Activated CD8-positive, alpha-beta memory T cell treated with anti-CD3 and anti-CD28 coated beads, Interleukin-2, amount 50 U/mL, for 48 hours (primary cell): ENCODE data around the gene TBKBP1.
"Not testable (repeated sequence)": the region's sequence is repeated elsewhere in the genome, so short reads cannot be mapped to it uniquely, and the experiment has no call there.

ENCODE experiments used
- DNase-seq: peaks from one replicate; pipeline ENCODE4 v3.0.0-alpha.2; 2020

Gene TBKBP1

DNA sequence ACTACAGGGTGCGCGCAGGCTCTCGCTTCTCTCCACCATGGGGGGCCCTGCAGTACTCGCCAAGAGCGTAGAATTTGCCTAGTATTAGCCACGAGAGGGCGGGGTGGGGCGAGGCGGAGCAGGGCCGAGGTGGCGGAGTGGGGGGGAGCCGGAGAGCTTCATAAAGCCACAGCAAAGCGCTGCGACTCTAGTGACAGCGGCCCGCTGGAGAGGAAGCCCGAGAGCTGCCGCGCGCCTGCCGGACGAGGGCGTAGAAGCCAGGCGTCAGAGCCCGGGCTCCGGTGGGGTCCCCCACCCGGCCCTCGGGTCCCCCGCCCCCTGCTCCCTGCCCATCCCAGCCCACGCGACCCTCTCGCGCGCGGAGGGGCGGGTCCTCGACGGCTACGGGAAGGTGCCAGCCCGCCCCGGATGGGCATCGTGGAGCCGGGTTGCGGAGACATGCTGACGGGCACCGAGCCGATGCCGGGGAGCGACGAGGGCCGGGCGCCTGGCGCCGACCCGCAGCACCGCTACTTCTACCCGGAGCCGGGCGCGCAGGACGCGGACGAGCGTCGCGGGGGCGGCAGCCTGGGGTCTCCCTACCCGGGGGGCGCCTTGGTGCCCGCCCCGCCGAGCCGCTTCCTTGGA is 39.2 kb downstream of the TBKBP1 start, which contains the start of gene TBX21:
TBX21 (plus strand) TSS at position 190 of the 627 bp plus-strand sequence; CDS start at position 409, 219 bp downstream.
- peak; percentile 94 for DNase-seq

DNA sequence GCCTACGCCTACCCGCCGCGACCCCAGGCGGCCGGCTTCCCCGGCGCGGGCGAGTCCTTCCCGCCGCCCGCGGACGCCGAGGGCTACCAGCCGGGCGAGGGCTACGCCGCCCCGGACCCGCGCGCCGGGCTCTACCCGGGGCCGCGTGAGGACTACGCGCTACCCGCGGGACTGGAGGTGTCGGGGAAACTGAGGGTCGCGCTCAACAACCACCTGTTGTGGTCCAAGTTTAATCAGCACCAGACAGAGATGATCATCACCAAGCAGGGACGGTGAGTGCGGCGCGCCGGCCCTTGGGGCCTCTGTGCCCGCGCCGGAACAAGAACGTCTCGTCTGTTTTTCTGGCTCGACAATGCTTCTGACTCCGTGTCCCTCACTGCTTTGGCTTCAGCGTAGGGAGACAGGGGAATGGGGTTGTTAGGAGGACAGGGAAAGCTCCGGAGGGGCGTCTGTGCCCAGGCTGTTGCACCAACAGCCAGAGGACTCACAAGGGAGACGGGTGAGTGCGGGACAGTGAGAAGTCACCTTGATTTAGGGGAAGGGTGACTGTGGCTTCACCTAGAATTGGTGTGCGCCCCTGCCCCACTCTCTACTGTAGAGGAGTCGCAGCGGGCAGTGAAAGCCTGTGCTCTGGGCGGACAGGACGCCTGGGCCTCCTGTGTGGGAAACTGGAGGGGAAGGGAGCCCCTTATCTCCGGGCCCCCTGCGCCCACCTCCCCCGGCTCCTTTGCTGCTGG is 39.9 kb downstream of the TBKBP1 start:
- DNase-seq: peak; percentile 66

DNA sequence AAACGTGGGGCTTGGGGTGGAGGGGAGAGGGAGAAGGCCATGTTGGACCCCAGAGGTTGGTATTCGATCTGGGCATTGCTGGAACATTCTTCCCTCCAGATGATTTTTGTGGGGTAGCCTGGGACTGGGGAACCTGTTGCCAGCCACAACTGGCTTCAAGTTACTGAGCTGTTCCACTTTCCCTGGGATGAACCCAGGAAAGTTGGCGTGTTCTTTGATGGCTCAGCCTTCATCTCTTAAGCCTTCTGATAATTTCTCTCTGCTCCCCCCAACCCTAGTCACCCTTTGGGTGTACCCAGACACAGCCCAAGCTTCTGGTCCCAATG is 41.1 kb downstream of the TBKBP1 start:
- no peak for DNase-seq

DNA sequence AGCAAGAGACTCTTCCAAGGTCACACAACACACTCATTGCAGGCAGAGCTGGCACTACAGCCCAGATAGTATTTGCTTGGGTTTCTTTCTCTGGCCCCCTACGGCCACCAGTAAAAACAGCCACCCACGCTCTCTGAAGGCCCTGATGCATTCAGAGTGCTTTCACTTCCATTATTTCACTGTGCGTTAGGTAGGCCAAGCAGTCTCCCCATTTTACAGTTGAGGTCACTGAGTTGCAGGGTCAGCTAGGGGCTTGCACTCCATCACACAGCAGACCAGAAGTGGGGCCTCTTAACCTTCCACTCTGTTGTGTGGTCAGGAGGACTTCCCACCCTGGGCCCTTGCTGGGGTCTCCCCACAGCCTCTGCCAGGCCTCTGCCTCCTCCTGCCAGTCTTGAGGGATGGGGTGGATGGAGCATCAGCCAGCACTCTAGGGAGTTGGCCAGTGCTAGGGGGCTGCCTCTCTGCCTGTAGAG is 41.6 kb downstream of the TBKBP1 start:
- DNase-seq: peak; percentile 59

DNA sequence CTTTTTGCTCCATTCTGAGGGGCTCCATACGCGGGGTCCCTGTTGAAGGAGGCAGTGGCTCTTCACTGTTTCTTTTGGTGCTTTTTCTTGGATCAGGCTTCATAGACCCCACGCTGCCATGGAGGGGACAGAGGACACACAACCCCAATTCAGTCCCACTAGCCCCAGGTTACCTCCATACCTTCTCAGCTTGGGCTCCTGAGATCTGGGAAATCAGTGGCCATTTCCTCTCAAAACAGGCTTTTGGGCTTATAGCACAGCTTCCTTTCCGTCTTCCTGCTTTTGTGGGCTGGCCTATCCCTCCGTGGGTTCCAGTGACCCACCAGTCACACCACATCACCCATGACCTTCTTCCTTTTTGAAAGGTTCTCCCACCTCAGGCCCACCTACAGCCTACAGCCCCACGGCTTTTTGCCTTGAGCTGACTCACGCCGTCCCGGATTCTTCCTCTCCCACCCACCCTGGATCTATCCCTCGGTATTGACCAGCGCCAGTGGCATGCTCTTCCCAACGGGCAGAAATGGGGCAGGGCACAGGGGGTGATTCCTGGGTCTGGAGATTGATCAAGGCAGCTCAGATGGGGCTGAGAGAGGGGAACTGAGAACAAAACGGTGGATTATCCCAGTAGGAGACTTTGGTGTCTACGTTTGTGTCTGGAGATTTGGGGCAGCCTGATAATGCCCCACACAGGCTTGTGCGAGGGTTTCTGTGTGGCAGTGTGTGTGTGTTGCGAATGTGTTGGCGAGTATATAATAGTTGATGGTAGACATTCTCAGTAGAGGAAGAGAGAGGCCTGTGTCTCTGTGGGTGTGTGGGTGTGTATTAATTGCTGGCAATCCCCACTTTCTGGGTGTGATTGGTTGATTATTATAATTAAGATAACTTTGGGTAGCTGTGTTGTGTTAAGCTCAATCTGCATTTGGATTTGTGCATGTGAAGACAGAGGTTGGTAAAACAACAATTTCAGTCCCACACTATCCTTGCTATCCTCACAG is 42.8 kb downstream of the TBKBP1 start:
- DNase-seq: peak; percentile 50

DNA sequence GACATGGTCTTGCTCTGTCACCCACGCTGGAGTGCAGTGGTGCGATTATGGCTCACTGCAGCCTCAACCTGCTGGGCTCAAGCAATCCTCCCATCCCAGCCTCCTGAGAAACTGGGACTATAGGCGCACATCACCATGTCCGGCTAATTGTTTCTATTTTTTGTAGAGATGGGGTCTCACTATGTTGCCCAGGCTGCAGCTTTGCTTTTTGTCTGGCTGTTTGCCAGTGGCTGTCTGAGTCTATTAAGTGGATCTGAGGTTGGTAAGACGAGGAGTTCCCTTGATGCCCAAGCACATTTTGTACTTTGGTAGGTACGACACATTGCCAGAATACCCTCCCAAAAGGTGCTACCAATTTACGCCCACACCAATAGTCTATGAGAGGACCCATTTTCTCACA is 44.2 kb downstream of the TBKBP1 start:
- DNase-seq: no peak

DNA sequence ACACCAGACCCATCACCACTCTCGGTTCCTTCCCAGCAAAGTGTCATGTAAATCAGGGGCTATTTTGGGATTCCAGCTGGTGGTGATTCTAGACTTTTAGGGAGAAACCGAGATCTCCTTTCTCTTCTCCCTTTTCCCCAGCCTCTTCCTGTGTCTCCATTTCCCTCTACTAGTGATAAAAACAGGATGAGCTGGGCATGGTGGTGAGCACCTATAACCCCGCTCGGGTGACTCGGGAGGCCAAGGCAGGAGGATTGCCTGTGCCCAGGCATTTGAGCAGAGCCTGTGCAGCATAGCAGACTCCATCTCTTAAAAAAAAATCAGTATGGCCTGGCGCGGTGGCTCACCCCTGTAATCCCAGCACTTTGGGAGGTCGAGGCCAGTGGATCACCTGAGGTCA is 45.2 kb downstream of the TBKBP1 start:
- no peak for DNase-seq

DNA sequence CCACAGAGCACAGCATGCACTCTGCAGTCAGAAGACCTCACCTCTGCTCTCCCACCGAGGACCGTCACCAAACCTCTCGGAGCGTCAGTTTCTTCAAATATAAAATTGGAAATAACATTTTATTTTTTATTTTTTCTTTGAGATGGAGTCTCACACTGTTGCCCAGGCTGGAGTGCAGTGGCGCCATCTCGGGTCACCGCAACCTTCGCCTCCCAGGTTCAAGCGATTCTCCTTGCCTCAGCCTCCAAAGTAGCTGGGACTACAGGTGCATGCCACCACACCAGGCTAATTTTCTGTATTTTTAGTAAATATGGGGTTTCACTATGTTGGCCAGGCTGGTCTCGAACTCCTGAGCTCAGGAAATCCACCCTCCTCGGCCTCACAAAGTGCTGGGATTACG is 46.0 kb downstream of the TBKBP1 start:
- not testable (repeated sequence) for DNase-seq

DNA sequence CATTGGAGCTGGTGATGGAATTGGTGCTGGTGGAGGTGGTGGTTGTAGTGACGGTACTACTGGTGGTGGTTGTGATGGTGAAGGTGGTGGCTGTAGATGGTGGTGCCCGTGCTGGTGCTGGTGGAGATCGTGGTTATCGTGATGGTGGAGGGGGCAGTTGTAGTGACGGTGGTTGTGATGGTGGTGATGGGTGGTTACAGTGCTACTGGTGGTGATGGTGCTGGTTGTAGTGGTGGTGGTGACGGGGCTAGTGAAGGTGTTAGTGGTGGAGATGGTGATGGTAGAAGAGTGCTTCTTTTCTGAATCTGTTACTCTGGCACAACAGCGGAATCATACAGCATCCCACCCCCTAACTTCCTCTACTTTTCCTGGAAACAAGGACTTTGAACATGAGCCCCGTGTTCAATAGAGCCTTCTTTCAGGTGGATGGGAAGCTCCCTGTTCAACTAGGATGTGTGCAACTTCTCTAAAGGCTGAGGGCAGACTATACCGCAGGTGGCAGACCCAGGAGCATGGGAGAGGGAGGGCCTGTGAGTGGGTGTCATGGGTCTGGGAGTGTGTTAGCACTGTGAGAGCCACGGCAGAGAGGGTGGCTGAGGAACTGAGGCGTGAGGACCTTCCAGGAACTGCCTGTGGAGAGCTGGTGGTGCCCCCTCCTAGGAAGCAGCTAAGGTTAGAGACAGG is 47.3 kb downstream of the TBKBP1 start:
- peak; percentile 53 for DNase-seq

DNA sequence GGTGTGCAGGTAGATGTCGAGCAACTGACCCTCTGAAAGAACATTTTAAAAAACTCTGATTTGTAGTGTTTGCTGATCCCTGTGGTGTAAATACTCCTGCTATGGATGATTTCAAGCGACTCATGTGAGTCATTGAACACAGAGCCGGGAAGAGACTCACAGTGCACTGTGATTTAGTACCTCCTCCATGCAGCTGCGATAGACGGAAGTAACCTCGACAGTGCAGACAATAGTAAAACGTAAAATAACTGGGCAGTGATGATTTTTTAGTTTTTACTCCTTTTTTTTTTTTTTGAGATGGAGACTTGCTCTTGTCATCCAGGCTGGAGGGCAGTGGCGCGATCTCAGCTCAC is 47.8 kb downstream of the TBKBP1 start:
- no peak for DNase-seq

DNA sequence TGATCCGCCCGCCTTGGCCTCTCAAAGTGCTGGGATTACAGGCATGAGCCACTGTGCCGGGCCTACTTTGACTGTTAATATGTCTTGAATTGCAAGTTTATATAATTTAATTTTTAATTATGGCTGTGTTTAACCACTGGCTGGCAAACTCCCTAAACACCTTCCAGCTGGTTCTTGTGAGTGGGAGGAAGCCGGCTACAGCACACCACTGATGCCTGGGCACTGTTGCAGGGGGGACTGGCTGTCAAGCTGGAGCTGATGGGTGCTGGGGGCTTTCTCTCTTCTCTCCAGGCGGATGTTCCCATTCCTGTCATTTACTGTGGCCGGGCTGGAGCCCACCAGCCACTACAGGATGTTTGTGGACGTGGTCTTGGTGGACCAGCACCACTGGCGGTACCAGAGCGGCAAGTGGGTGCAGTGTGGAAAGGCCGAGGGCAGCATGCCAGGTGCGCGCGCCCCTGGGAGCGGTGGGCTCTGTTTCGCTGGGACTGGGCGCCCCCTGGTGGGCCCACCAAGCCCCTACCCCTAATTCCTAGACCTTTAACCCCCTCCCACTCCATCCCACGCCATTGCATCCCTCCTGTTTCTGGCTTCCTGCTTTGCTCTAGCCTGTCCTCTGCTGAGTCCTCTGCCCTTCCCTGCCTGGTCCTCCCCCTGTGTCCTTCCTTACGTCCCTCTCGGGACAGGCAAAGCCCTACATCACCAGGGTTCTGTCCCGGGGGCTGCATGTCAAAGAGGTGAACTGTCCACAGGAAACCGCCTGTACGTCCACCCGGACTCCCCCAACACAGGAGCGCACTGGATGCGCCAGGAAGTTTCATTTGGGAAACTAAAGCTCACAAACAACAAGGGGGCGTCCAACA is 48.6 kb downstream of the TBKBP1 start:
- peak; percentile 73 for DNase-seq

DNA sequence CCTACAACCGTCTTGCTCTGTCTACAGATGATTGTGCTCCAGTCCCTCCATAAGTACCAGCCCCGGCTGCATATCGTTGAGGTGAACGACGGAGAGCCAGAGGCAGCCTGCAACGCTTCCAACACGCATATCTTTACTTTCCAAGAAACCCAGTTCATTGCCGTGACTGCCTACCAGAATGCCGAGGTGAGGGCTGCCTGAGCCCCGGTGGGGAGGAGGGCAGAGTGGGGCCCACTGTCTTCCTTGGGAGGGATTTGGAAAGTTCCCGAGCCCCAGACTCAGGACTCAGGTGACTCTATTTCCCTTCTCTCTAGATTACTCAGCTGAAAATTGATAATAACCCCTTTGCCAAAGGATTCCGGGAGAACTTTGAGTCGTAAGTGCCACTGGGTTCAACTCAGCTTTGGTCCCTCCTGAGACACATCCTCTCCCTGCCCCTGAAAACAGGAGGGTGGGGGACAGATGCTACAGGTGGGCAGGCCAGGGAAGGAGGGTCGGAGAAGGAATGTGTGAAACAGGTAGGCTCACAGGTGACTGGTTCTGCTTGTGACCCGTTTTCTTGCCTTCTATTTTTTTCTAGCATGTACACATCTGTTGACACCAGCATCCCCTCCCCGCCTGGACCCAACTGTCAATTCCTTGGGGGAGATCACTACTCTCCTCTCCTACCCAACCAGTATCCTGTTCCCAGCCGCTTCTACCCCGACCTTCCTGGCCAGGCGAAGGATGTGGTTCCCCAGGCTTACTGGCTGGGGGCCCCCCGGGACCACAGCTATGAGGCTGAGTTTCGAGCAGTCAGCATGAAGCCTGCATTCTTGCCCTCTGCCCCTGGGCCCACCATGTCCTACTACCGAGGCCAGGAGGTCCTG is 50.4 kb downstream of the TBKBP1 start:
- DNase-seq: no peak

DNA sequence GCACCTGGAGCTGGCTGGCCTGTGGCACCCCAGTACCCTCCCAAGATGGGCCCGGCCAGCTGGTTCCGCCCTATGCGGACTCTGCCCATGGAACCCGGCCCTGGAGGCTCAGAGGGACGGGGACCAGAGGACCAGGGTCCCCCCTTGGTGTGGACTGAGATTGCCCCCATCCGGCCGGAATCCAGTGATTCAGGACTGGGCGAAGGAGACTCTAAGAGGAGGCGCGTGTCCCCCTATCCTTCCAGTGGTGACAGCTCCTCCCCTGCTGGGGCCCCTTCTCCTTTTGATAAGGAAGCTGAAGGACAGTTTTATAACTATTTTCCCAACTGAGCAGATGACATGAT is 51.0 kb downstream of the TBKBP1 start:
- DNase-seq: peak; percentile 48

DNA sequence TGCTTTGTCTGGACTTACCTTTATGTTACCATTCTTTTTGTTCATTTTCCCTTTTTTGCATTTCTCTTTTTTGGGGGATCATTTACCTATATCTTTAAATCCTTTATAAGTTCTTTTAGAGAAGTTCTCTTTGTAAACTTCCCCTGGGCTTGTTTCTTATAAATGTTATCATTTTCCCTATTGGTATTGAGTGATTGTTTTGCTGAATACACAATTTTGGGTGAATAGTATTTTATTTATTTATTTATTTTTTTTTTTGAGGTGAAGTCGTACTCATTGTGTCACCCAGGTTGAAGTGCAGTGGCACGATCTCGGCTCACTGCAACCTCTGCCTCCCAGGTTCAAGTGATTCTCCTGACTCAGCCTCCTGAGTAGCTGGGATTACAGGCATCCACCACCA is 57.5 kb downstream of the TBKBP1 start:
- DNase-seq: no peak

DNA sequence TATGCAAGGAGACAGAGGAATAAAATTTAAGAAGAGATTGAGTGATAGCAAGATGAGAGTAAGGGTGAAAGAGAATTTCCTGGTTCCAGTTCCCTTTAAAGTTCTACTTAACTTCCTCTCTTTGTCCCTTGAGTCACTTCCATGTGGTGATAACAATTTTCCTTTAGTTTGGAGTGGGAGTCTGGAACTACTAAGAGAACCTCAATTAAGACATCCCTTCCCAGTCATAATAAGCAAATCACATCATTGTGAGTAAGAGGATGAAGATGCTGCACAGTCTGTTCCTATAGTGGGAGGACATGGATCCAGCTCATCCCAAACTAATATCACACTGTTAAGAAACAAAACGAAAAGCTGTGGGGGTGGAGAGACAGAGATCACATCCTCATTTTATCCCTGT is 63.4 kb downstream of the TBKBP1 start:
- no peak for DNase-seq

DNA sequence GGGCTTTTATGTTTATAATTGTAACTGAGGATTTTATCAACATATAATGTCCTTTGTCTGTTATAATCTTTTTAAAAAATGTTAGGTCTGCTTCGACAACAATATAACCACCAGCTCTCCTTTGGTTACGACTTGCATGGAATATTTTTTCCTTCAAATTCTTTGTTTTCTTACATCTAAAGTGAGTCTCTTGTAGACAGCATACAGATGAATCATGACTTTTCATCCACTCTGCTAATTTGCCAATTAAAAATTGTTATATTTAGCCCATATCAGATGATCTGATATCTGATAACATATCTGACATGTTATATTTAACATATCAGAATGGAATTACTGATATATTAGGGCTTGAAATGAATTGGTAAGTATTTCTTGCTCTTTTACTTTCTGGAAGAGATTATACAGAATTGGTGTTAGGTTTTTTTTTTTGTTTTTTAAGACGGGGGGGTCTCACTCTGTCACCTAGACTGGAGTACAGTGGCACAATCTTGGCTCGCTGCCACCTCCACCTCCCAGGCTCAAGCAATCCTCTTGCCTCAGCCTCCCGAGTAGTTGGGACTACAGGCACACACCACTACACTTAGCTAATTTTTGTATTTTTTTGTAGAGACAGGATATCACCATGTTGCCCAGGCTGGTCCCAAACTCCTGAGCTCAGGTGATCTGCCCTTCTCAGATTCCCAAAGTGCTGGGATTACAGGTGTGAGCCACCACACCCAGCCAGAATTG is 66.6 kb downstream of the TBKBP1 start:
- no peak for DNase-seq
